Measurements from ENCODE around the gene RABAC1. TPM values are rescaled to one million over a fixed set of nuclear protein-coding genes. Genes with fewer than 3 reads are reported as not detected.

RABAC1 gene
- total RNA-seq, 2 donors from 2014 or later, result 130 to 332 TPM

GRCh38 chr19:41971363-41971762 lies 12.2 kb upstream of the RABAC1 start:
- Histone ChIP-seq H3K9me3 (no peaks in the 10 kb centered on the region), H3K4me1 (ENCODE audit: control insufficient read depth in 1 of 2, low read depth in 2 of 2) (no peaks in the 10 kb centered on the region), H3K4me3 (no peak overlapping the region), H3K36me3 (no peaks in the 10 kb centered on the region), H3K27ac (no peak overlapping the region), H3K27me3 (replicated peaks; ENCODE audit: insufficient read depth) (no peaks in the 10 kb centered on the region)
- ATAC-seq (ENCODE audit: insufficient number of reproducible peaks, low FRiP score, low read depth) (no peak), DNase-seq (ENCODE audit: low spot score) (no peak)
- TF ChIP-seq CTCF (IDR thresholded peaks at IDR 0.05), result no peak

GRCh38 chr19:41969772-41970458 lies 10.8 kb upstream of the RABAC1 start:
- no peak overlapping the region for H3K27ac ChIP-seq
- no peak for ATAC-seq (ENCODE audit: insufficient number of reproducible peaks, low FRiP score, low read depth)

GRCh38 chr19:41968751-41969595 lies 9.9 kb upstream of the RABAC1 start:
- H3K4me1 ChIP-seq (ENCODE audit: control insufficient read depth in 1 of 2, low read depth in 2 of 2), result no peaks in the 10 kb centered on the region
- TF ChIP-seq CTCF (IDR thresholded peaks at IDR 0.05), result no peak
- H3K27me3 ChIP-seq (replicated peaks; ENCODE audit: insufficient read depth), result no peaks in the 10 kb centered on the region
- no peaks in the 10 kb centered on the region for H3K36me3 ChIP-seq
- ATAC-seq (ENCODE audit: insufficient number of reproducible peaks, low FRiP score, low read depth), result no peak
- H3K4me3 ChIP-seq, result no peak overlapping the region
- no peak for DNase-seq (ENCODE audit: low spot score)
- H3K9me3 ChIP-seq, result no peaks in the 10 kb centered on the region
- no peak overlapping the region for H3K27ac ChIP-seq

More at GRCh38 chr19:41969772-41970458, 10.8 kb upstream of the RABAC1 start:
- TF ChIP-seq CTCF (IDR thresholded peaks at IDR 0.05), result no peak
- no peak overlapping the region for H3K4me3 ChIP-seq
- DNase-seq (ENCODE audit: low spot score), result no peak
- no peaks in the 10 kb centered on the region for H3K36me3 ChIP-seq
- no peaks in the 10 kb centered on the region for H3K27me3 ChIP-seq (replicated peaks; ENCODE audit: insufficient read depth)
- no peaks in the 10 kb centered on the region for H3K9me3 ChIP-seq
- H3K4me1 ChIP-seq (ENCODE audit: control insufficient read depth in 1 of 2, low read depth in 2 of 2), result no peaks in the 10 kb centered on the region

- no peak for TF ChIP-seq CTCF (IDR thresholded peaks at IDR 0.05)
- ATAC-seq (ENCODE audit: insufficient number of reproducible peaks, low FRiP score, low read depth), result no peak
- no peak overlapping the region for H3K4me3 ChIP-seq
- no peaks in the 10 kb centered on the region for H3K27me3 ChIP-seq (replicated peaks; ENCODE audit: insufficient read depth)
- H3K27ac ChIP-seq, result no peak overlapping the region
- no peaks in the 10 kb centered on the region for H3K9me3 ChIP-seq
- no peak for DNase-seq (ENCODE audit: low spot score)
- H3K36me3 ChIP-seq, result no peaks in the 10 kb centered on the region
- H3K4me1 ChIP-seq (ENCODE audit: control insufficient read depth in 1 of 2, low read depth in 2 of 2), result no peaks in the 10 kb centered on the region
Observed at GRCh38 chr19:41967054-41967783, 8.1 kb upstream of the RABAC1 start.

GRCh38 chr19:41965106-41965505 lies 6.0 kb upstream of the RABAC1 start:
- Histone ChIP-seq H3K4me1 (ENCODE audit: control insufficient read depth in 1 of 2, low read depth in 2 of 2) (no peaks in the 10 kb centered on the region), H3K27ac (no peak overlapping the region), H3K4me3 (no peak overlapping the region), H3K36me3 (no peaks in the 10 kb centered on the region), H3K9me3 (no peaks in the 10 kb centered on the region), H3K27me3 (replicated peaks; ENCODE audit: insufficient read depth) (no peaks in the 10 kb centered on the region)
- DNase-seq (ENCODE audit: low spot score), result no peak
- no peak for TF ChIP-seq CTCF (IDR thresholded peaks at IDR 0.05)
- ATAC-seq (ENCODE audit: insufficient number of reproducible peaks, low FRiP score, low read depth), result no peak

All from thoracic aorta (tissue), 2 donors.